Frontal cortex (tissue), 4 donors: ENCODE data around the gene MAGEA3. TPM values are rescaled to one million over a fixed set of nuclear protein-coding genes. Genes with fewer than 3 reads are reported as not detected.
"Not testable (repeated sequence)": the region's sequence is repeated elsewhere in the genome, so short reads cannot be mapped to it uniquely, and the experiment has no call there.

Experiments
- DNase-seq, 2 donors: peaks; one replicate each; pipeline ENCODE4 v3.0.0; 2012; ENCODE audit warnings: low spot score in 2 of 2
- FAIRE-seq: peaks from 2 replicates; lab custom pipeline; 2012; peaks lifted over from hg19 to GRCh38; lab: Jason Lieb, UNC
- total RNA-seq: library from RNA; depleted of rRNA; stranded (reverse); fragments of >200 nt; gene quantifications from one replicate; pipeline ENCODE4 v1.2.3, GENCODE V29; 2014
- donor health status: control.
- donor health status: control.
- donor health status: control.

The MAGEA3 gene
- total RNA-seq, result not detected

- DNase-seq, FAIRE-seq: not testable (repeated sequence)
Observed at GRCh38 chrX:152697952-152698931, at the start of gene MAGEA3. MAGEA3 (plus strand) TSS chrX:152698794; CDS start chrX:152700833, 2,039 bp downstream.

DNA sequence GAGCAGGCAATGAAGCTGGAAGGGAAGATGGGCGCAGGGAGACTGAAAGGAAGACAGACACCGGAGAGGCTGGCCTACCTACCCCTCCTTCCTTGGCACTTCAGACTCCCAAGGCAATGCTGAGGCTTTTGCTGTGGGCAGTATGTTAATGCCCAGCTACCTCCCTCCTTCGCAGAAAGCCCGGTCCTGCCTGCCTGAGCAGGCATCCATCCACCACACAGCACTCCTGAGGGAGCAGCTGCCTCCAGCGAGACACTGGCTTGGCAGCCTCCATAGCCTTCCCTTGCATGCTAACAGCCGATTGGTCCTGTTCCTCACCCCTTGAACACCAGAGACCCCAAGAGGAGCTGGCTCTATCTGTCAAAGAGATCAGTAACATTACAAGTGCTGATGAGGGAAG lies 46.5 kb upstream of the MAGEA3 start:
- DNase-seq, result no peak
- FAIRE-seq, result no peak

GRCh38 chrX:152652467-152652866 lies 46.1 kb upstream of the MAGEA3 start:
- DNase-seq (no peak), FAIRE-seq (no peak)

DNA sequence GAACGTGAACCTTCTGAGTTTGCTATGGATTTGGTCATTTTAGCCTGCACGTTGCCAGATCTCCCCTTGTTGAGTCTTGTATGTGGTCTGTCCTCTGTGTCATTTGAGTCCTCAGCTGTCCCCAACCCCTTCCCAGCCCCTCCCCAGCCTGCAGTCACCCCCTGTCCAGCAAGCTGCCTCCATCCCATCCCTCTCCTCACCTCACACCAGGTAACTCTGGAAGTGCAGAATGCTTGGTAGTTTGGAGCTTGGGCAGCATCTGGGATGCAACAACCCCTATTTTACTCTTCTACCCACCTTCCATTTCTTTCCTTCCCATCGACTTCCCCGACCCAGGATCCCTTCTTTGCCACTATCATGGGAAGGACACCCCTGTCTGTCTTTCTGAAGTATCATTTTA lies 42.5 kb upstream of the MAGEA3 start:
- no peak for DNase-seq
- no peak for FAIRE-seq

DNA sequence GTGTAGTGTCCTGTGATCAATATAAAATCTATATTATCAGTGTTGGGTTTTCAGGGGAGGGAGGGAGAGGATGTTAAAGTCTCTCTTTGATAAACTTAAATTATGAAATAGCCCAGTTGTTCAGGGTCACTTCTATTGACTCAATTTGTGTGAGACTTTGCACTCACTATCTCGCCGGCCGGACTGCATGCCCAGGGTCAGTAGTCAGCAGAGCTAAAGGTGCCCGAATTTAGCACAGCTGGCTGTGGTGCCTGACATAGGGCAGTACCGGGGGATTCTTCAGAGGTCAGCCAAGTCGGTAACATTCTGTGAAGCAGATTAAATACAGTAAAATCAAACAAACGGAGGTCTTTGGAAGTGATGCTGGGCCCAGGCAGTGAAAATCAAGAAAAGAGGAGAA lies 41.7 kb upstream of the MAGEA3 start:
- FAIRE-seq (no peak), DNase-seq (no peak)

DNA sequence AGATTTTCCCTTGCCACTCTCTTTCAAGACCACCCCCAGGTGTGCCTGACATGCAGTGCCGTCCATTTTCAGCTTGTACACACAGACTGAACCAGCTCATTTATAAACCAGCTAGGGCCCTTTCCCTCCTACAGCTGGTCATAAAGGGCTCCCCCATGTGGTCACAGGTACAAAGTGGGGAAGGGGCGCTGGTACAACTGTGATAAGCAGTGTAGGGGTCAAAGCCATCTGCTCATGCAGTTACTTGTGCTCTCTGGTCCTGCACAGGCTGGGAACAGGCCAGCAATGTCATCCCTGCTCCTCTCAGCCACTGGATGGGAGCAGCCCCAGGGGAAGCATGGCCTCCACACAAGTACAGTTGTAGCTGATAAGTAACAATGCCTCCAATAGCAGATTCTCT lies 40.3 kb upstream of the MAGEA3 start:
- DNase-seq (no peak), FAIRE-seq (no peak)

DNA sequence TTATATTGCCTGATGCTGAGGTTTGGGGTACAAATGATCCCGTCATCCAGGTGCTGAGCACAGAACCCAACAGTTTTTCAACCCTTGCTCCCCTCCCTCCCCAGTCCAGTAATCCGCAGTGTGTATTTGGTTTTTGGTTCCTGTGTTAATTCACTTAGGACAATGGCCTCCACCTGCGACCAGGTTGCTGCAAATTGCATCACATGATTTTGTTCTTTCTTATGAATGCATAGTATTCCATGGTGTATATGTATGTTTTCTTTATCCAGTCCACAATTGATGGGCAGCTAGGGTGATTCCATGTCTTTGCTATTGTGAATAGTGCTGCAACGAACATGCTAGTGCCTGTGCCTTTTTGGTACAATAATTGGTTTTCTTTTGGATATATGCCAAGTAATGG lies 35.5 kb upstream of the MAGEA3 start:
- no peak for FAIRE-seq
- DNase-seq, result no peak

DNA sequence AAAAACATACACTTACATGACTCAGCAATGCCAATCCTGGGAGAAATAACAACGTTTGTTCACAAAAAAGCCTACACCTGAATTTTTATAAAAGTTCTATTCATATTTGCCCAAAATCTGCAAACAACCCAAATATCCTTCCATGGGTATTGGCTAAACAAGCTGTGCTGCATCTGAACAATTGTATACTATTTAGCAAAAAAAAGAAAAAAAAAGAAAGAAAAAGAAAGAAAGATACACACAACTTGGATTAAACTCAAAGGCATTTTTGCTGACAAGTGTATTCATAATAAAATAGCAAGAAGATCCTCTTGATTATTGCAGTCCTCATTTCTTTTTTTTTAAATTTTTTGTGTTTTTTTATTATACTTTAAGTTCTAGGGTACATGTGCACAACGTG lies 24.5 kb upstream of the MAGEA3 start:
- DNase-seq, result no peak
- FAIRE-seq, result no peak

GRCh38 chrX:152674652-152675051 lies 23.9 kb upstream of the MAGEA3 start:
- FAIRE-seq, result not testable (repeated sequence)

GRCh38 chrX:152681012-152681411 lies 17.6 kb upstream of the MAGEA3 start:
- FAIRE-seq, result not testable (repeated sequence)

More at GRCh38 chrX:152674652-152675051, 23.9 kb upstream of the MAGEA3 start:
- not testable (repeated sequence) for DNase-seq

DNA sequence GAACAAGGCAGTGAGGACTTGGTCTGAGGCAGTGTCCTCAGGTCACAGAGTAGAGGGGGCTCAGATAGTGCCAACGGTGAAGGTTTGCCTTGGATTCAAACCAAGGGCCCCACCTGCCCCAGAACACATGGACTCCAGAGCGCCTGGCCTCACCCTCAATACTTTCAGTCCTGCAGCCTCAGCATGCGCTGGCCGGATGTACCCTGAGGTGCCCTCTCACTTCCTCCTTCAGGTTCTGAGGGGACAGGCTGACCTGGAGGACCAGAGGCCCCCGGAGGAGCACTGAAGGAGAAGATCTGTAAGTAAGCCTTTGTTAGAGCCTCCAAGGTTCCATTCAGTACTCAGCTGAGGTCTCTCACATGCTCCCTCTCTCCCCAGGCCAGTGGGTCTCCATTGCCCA lies 1.8 kb downstream of the MAGEA3 start:
- not testable (repeated sequence) for DNase-seq, FAIRE-seq

More at GRCh38 chrX:152681012-152681411, 17.6 kb upstream of the MAGEA3 start:
- not testable (repeated sequence) for DNase-seq

DNA sequence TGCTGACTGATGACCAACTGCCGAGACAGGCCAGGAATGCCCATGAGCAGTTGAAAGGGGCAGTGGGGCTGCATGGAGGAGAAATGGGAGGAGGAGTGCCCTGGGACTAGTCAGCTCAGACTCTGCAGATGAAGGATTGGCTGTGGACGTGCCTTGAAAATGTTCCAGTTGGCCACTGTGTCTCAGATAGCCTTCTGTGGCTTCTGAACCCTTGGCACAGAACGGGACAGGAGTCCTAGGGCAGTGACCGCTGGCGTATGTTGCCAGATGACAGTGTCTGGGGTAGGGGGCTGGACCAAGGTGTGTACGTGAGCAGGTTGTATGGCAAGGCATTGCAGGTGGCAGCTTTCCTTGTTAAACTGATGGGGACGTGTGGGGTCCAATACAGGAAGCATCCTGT lies 7.9 kb downstream of the MAGEA3 start:
- FAIRE-seq, DNase-seq: not testable (repeated sequence)

GRCh38 chrX:152709173-152709572 lies 10.6 kb downstream of the MAGEA3 start, which contains the start of gene CSAG2:
CSAG2 (minus strand) TSS chrX:152709273; CDS start chrX:152709112, 161 bp downstream.
- FAIRE-seq, DNase-seq: not testable (repeated sequence)

DNA sequence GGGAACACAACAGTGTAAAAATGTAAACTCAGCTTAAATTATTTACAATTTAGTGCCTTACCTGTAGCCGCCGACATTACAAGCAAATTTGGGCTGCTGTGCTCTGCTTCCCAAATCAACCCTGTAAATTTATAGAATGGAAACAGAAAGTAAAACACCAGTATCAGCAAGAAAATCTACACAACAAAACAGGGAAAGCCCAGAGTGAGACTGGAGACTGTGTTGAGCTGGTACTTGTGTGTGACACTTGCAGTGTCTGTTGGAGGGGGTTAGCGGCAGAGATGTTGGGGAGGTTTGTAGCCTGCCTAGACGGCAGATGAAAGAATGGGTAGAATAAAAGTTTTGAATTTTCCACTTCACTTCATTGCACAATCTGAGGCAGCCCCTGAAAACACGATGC lies 14.6 kb downstream of the MAGEA3 start:
- not testable (repeated sequence) for DNase-seq, FAIRE-seq

DNA sequence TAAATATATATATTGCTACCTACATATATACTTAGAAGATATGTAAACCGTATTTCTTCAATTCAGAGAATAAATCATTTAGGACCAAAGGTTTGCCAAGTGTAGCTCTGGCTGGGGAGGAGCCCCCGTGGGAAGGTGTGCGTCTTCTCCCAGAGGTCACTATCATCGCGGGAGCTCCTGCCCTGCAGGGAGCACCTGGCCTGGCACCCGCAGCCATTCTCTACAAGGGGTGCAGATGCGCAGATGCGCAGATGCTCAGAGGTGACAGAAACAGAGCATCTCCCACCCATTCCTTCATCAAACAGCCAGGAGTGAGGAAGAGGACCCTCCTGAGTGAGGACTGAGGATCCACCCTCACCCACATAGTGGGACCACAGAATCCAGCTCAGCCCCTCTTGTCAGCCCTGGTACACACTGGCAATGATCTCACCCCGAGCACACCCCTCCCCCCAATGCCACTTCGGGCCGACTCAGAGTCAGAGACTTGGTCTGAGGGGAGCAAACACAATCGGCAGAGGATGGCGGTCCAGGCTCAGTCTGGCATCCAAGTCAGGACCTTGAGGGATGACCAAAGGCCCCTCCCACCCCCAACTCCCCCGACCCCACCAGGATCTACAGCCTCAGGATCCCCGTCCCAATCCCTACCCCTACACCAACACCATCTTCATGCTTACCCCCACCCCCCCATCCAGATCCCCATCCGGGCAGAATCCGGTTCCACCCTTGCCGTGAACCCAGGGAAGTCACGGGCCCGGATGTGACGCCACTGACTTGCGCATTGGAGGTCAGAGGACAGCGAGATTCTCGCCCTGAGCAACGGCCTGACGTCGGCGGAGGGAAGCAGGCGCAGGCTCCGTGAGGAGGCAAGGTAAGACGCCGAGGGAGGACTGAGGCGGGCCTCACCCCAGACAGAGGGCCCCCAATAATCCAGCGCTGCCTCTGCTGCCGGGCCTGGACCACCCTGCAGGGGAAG lies 15.5 kb downstream of the MAGEA3 start, which contains the start of gene MAGEA2B:
Gene MAGEA2B, plus strand, starts transcription at position 814 of the 973 bp plus-strand sequence. CDS start 2,479 bp downstream, outside the sequence.
- DNase-seq, FAIRE-seq: not testable (repeated sequence)

DNA sequence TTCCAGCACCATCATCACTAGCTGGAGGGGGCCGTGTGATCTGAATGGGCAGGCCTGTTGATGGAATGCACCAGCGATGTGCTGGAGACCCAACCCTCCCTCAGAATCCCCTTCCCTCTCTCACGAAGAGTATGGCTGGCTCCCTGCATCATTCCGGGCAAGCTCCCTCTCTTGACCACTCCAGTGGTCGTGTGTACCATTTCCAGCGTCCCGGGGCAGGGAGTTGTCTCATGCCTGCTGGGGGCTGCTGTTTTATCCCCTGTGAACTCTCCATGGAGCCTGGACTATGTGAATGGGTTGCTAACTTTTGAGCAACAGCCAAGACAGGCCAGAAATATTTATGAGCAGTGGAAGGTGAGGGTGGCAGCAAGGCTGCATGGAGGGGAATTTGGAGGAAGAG lies 26.8 kb downstream of the MAGEA3 start:
- no peak for DNase-seq
- no peak for FAIRE-seq

DNA sequence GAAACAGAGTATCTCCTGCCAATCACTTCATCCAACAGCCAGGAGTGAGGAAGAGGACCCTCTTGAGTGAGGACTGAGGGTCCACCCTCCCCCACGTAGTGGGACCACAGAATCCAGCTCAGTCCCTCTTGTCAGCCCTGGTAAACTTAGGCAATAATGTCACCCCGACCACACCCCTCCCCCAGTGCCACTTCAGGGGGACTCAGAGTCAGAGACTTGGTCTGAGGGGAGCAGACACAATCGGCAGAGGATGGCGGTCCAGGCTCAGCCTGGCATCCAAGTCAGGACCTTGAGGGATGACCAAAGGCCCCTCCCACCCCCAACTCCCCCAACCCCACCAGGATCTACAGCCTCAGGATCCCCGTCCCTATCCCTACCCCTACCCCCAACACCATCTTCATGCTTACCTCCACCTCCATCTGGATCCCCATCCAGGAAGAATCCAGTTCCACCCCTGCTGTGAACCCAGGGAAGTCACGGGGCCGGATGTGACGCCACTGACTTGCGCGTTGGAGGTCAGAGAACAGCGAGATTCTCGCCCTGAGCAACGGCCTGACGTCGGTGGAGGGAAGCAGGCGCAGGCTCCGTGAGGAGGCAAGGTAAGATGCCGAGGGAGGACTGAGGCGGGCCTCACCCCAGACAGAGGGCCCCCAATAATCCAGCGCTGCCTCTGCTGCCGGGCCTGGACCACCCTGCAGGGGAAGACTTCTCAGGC lies 34.8 kb downstream of the MAGEA3 start, which contains the start of the genes CSAG1 and MAGEA12:
Gene CSAG1, minus strand, starts transcription at position 461 of the 715 bp plus-strand sequence. CDS start 1,261 bp downstream, outside the sequence.
Gene MAGEA12, plus strand, starts transcription at position 497 of the 715 bp plus-strand sequence. CDS start 2,405 bp downstream, outside the sequence.
- FAIRE-seq (no peak), DNase-seq (no peak)

DNA sequence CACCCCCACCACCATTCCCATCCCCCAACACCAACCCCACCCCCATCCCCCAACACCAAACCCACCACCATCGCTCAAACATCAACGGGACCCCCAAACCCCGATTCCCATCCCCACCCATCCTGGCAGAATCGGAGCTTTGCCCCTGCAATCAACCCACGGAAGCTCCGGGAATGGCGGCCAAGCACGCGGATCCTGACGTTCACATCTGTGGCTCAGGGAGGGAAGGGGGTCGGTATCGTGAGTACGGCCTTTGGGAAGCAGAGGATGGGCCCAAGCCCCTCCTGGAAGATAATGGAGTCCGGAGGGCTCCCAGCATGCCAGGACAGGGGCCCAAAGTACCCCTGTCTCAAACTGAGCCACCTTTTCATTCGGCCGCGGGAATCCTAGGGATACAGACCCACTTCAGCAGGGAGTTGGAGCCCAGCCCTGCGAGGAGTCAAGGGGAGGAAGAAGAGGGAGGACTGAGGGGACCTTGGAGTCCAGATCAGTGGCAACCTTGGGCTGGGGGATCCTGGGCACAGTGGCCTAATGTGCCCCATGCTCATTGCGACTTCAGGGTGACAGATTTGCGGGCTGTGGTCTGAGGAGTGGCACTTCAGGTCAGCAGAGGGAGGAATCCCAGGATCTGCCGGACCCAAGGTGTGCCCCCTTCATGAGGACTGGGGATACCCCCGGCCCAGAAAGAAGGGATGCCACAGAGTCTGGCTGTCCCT lies 35.7 kb downstream of the MAGEA3 start:
- FAIRE-seq, DNase-seq: not testable (repeated sequence)
